ENCODE data around the gene CDC123.
"Not testable (repeated sequence)": the region's sequence is repeated elsewhere in the genome, so short reads cannot be mapped to it uniquely, and the experiment has no call there.

- not testable (repeated sequence) for TF ChIP-seq CTCF (IDR thresholded peaks at IDR 0.05; ENCODE audit: low read depth, low read length); EZH2phosphoT487 (IDR thresholded peaks at IDR 0.05; ENCODE audit: low read depth)
Measured at GRCh38 chr10:12226438-12226837, 30.4 kb downstream of the CDC123 start.

Data from OCI-LY3 (cell line).